ENCODE data around the gene ADGRF4.

ADGRF4 gene

GRCh38 chr6:47698342-47698787, at the start of gene ADGRF4:
Gene ADGRF4, plus strand, starts transcription at chr6:47698580. Its CDS starts 8,666 bp downstream, at chr6:47707246.
- DNase-seq: no peak

DNA sequence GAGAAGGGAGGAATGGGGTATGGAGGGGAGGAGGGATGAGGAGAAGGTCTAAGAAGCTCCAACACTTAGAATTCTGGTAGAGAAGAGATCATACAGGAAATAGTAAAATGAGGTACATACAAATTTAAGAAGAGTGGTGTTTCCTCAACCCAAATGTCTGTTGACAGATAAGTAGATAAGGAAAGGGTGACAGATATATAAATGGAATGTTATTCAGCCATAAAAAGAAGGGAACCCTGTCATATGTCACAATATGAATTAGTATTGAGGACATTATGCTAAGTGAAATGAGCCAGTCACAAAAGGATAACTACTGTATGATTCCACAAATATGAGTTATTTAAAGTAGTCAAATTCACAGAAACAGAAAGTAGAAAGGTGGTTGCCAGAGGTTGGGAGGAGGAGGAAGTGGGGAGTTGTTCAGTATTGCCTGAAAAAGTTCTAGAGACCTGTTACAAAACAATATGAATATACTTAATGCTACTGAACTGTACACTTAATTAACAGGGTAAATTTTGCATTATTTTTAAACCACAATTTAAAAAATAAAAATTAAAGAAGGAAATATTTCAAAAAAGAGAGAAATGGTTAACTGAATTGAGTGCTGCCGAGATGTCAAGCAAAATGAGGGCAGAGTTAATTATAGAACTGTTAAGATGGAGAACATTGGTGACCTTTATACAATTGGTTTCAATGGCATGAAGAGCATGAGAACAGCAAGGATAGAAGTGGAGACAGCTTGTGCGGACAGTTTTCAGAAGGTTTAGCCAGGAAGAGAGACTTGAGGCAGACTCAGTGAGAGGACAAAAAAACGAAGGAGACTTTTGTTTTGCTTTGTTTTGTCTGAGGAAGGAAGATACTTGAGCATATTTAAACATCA, 47.6 kb upstream of the ADGRF4 start:
- no peak for DNase-seq

DNA sequence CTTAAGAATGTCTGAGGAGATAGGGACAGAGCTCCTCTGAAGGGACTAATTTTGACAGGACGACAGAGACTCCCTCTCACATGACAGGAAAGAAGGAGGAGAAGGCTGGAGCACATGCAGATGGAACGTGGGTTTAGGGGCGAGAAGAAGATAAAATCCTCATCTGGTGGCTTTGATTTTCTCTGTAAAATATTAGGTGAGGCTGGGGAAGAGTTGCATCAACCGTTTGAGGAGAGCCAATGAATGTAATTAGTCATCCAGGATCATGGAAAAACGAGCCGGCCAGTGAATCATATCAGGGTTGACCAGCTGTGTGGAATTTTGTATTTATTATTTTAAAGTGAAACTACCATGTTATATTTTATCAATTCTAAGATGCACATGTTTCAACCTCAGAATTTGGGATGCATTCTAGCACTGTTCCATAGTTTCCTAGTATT, 46.9 kb upstream of the ADGRF4 start:
- DNase-seq: no peak

DNA sequence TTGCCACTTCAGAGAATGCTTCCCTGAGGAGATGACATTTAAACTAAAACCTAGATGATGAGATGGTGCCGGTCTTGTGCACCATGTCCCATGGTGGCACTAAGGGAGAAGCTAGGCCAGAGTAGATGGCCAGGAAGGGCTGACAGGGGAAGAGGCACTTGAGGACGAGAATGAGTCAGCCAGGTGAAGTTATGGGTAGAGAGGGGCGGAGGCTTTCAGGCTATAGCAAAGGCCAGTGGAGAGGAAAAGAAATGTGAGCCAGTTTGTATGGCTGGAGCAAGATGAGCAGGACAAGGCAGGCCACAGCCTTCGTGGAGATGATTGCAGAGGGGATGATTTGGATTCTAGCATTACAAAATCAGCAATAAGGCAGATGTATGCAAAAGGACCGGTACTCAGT, 44.7 kb upstream of the ADGRF4 start:
- no peak for DNase-seq

- DNase-seq: no peak
These were observed 44.1 kb upstream of the ADGRF4 start for GRCh38 chr6:47654255-47654654.

DNA sequence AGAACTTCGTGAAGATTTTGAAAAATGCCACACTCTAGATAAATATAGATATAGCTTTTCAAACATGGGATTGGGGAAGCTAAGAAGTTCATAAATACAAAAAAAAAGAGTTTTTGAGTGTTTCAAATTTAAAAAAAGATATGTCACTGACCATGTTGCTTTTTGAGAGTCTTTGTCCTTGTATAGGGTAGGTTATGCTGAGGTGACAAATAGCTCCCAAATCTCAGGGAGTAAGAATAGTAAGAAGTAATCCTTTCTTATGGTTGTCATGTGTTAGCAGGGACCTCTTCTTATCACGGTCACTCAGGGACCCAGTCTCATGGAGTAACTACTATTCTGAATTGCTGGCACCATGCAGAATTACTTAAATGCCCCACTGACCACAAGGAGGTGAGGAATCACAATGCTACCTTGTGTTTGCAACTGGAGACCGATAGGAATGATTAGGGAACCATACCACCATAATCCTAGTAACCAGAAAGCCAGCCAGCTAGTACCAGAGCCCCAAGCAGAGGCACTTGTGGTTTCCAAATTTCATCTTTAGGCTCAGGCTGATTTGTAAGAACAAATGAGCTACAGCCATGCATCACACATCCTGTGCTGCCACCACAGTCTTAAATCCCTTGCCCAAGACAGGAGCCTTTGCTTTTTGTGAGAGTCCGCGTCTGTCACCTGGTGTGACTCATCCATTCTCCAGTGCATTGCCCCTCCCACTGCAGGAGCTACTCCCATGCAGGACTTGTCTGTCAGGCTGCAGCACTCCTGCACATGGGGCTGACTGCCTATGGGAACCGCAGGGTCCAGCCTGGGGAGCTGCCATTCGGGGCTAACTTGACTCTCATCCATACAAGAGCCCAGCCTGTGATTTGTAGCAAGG, 42.4 kb upstream of the ADGRF4 start:
- no peak for DNase-seq

- no peak for DNase-seq
These were observed 36.4 kb upstream of the ADGRF4 start for GRCh38 chr6:47661960-47662359.

DNA sequence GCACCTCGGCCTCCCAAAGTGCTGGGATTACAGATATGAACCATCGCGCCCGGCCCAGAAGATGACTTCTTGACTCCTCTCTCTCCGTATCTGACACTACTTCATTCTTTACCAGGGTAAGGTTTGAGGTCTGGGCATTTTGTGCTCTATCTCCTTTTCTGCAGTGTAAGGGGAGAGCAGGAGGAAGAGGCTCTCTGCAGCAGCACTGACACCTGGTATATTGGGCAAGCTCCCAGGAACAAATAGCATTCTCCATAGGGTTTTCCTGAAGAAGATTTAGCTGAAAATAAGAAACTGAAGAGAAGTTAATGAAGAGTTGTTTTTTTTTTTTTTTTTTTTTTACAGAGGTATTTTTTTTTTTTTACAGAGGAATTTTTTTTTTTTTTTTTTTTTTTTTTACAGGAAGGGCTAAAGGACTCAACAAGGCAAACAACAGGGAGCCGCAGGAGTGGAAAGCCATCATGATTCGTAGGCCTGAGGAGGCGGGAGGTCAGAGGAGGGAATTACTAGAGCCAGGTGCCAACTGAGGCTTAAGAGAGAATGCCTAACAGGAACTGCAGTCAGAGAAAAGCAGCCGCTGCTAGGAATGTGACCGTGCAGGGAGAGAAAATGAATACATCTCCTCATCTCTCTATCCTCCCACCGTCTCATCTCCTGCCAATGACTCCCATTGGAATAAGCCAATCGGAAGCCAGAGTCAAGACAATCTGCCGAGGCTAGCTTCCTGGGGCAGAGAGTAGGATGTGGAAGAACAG, 34.7 kb upstream of the ADGRF4 start:
- DNase-seq: no peak

DNA sequence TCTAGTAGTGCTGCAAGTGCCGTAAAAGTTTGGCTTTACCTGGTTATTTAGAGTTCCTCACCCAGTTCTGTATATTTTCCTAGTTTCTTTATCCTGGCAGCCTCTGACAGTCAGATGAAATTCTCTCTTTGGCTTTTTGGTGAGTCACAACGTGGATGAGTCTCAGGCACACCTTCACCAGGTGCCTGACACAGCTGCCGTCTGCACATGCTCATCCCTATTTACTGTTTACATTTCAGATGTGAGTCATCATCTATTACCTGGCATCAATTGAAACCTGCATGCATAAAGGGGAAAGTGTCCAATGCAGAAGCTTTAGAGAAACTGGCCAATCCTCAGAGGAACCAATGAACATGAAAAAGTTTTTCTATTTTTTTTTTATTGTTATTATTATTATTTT, 33.3 kb upstream of the ADGRF4 start:
- no peak for DNase-seq

DNA sequence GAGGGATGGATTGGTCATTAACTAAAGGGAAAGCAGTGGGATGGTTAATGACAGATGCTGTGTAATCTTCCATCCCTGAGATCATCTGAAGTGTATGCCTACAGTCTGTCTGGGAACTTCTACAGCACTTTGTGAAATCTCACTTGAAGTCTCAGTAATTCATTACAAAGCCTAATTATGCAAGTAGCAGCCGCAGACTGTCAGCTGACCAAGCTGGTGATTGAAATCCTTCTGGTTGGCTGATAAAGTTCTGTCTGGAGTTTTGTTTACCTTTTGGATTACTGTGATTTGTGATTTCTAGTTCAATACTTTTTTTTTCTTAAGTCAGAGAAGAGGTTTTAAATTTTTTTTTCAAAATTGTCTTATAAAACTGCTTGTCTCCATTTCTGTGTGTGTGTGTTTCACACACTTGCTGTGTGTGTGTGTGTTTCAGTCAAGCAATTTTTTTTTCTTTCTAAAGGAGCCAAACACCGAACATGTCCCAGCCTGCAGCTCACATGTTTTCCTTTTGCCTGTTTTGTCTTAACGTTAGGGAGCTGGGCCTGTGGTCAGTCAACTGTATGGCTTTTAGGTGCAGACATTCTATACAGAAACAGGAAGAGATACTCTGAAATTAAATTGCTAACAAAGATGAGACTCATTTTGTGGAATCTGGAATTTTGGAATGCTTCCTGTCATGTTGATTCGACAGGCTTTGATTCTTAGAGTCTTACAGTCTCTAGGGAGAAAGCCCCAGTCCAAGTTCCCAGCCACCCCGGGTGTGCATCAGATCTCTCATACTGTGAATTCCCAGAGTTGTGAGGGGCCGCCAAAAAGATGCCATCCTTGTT, 28.5 kb upstream of the ADGRF4 start:
- DNase-seq: no peak

DNA sequence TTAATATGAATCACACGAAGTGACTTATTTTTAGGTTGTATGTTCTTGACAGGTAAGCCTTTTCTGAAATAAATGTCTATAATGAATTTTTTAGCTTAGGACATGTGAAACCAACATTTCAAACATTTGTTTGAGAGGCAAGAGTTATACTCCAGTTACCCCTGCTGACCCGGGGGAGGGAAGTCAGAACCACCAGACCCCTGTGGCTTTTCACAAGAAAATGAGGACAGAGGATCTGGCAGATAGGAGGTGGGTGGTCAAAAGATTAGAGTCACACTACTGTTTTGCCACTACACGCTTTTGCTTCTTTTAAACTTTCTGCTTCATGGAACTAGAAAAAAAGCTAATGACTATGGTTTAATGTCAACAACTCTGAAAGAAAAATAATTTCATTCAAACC, 27.5 kb upstream of the ADGRF4 start:
- DNase-seq: no peak

DNA sequence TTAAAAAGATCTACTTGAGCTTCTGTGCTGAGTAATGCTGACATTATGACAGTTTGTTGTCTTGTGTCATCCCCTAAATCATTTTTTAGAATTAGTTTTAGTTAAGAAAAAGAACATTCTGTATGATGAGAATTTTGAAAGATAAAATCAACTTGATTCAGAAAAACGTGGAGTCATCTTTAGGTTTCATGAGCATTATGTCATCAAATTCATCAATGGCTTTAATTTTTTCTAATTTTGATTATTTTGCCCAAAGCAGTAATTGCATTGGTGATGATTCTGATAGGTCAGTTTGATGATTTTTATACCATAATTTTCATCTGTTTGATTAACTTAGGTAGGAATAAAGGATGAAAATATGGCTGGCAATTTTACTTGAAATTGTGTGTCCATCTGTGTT, 26.6 kb upstream of the ADGRF4 start:
- DNase-seq: no peak

- DNase-seq: no peak
These were observed 25.6 kb upstream of the ADGRF4 start for GRCh38 chr6:47672816-47673215.

GRCh38 chr6:47674673-47675072, 23.7 kb upstream of the ADGRF4 start:
- DNase-seq: no peak

GRCh38 chr6:47677381-47678100, 20.8 kb upstream of the ADGRF4 start:
- no peak for DNase-seq

GRCh38 chr6:47678739-47679138, 19.6 kb upstream of the ADGRF4 start:
- no peak for DNase-seq

GRCh38 chr6:47679322-47679906, 19.0 kb upstream of the ADGRF4 start:
- no peak for DNase-seq

DNA sequence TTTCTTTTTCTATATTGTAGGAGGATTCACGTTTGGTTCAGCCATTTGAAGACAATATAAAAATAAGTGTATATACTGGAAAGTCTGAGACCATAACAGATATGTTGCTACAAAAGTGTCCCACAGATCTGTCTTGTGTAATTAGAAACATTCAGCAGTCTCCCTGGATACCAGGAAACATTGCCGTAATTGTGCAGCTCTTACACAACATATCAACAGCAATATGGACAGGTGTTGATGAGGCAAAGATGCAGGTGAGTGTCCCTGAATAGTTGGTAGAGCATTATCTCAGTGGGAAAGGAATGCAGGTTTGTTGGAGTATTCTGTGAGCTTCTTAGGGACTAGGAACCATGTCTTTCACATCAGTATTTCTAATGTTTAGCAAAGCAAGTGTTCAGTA, 18.3 kb upstream of the ADGRF4 start:
- no peak for DNase-seq

DNA sequence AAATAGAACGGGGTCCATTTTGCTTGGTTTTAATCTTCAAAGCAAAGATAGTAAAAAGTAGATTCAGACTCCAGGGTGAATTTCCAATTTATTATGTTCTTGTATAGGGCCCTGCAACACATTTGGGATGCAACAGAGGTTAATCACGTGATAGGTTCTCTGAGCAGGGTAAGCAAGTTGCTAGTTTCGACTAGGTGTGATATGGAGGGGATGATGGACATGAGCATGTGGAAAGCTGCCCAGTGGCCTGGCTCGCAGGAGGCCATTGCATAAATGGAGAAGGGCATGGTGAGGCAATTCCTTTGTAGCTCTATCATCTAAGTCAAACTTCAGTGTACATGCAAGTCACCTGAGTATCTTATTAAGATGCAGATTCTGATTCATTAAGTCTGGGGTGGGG, 17.7 kb upstream of the ADGRF4 start:
- no peak for DNase-seq

- no peak for DNase-seq
These were observed 17.0 kb upstream of the ADGRF4 start for GRCh38 chr6:47681201-47681990.
